ENCODE results near the gene VMAC.
"Not testable (repeated sequence)": the region's sequence is repeated elsewhere in the genome, so short reads cannot be mapped to it uniquely, and the experiment has no call there.

The VMAC gene

DNA sequence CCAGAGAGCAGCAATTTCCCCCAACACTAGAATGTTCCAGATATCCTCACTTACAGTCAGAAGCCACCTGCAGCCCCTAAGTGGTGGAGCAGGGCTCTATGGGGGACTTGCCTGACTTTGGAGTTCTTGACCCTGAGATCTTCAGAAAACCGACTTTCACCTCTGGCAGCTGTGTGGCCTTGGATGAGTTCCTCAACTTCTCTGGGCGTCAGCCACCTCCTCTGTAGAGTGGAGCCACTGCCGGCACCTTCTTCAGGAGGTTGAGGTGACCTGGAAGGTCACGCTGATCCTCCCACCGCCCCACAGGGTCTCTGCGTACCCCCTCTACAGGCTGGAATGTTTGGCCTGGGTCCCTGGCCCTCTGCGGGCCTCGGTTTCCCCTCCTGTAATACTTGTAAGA, 27.2 kb upstream of the VMAC start:
- no peak overlapping the region for H3K4me3 Mint-ChIP-seq
- H3K4me1 Mint-ChIP-seq: peaks cover 46% of the 10 kb centered on the region
- H3K27ac Mint-ChIP-seq: no peak overlapping the region
- TF ChIP-seq, protein P1, sequence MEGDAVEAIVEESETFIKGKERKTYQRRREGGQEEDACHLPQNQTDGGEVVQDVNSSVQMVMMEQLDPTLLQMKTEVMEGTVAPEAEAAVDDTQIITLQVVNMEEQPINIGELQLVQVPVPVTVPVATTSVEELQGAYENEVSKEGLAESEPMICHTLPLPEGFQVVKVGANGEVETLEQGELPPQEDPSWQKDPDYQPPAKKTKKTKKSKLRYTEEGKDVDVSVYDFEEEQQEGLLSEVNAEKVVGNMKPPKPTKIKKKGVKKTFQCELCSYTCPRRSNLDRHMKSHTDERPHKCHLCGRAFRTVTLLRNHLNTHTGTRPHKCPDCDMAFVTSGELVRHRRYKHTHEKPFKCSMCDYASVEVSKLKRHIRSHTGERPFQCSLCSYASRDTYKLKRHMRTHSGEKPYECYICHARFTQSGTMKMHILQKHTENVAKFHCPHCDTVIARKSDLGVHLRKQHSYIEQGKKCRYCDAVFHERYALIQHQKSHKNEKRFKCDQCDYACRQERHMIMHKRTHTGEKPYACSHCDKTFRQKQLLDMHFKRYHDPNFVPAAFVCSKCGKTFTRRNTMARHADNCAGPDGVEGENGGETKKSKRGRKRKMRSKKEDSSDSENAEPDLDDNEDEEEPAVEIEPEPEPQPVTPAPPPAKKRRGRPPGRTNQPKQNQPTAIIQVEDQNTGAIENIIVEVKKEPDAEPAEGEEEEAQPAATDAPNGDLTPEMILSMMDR (IDR thresholded peaks at IDR 0.05): no peak
- peaks cover 8% of the 10 kb centered on the region for H3K27me3 Mint-ChIP-seq (ENCODE audit: low read depth, poor library complexity)
- no peaks in the 10 kb centered on the region for H3K9me3 Mint-ChIP-seq
- DNase-seq: no peak
- no peaks in the 10 kb centered on the region for H3K36me3 Mint-ChIP-seq (ENCODE audit: low read depth)

DNA sequence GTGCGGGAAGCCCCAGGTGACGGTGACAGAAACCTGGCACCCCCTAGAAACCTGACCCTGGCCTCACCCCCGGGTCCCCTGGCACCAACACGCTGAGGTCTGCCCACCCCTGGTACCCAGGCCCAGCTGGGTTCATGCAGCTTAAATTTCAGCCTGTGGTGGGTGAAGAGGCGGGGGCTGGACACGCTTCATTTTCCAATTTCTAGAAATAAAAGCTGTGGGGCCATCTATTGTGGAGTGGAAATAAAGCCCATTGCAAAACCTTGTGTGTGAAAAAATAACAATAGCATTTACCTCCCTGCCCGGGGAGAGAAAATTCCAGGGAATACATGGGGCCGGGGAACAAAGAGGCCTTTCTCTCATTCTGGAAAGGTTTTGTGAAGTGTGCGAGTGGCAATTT, 26.8 kb upstream of the VMAC start:
- Mint-ChIP-seq H3K4me3 (no peak overlapping the region), H3K4me1 (peaks cover 50% of the 10 kb centered on the region), H3K27ac (no peak overlapping the region), H3K27me3 (ENCODE audit: low read depth, poor library complexity) (peaks cover 8% of the 10 kb centered on the region), H3K36me3 (ENCODE audit: low read depth) (no peaks in the 10 kb centered on the region), H3K9me3 (no peaks in the 10 kb centered on the region)
- no peak for DNase-seq
- TF ChIP-seq, protein P1 (IDR thresholded peaks at IDR 0.05): no peak

DNA sequence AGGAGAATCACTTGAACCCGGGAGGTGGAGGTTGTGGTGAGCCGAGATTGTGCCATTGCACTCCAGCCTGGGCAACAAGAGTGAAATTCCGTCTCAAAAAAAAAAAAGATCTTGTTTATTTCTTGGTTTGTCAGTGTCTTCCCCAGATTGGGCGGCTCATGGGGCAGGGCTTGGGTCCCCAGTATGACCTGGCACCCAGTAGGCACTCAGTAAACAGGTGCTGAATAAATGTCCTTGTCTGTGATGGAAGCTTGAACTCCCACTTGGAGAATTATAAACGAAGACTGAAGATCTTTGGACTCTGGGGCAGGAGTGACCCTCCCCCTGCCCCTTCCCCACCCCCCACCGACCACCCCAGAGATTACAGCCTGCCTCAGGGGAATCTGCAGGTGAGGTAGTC, 24.5 kb upstream of the VMAC start:
- peaks cover under 1% of the 10 kb centered on the region for H3K9me3 Mint-ChIP-seq
- DNase-seq: no peak
- no peaks in the 10 kb centered on the region for H3K36me3 Mint-ChIP-seq (ENCODE audit: low read depth)
- peaks cover 14% of the 10 kb centered on the region for H3K27me3 Mint-ChIP-seq (ENCODE audit: low read depth, poor library complexity)
- TF ChIP-seq, protein P1 (IDR thresholded peaks at IDR 0.05): no peak
- H3K4me1 Mint-ChIP-seq: peaks cover 56% of the 10 kb centered on the region
- no peak overlapping the region for H3K4me3 Mint-ChIP-seq
- H3K27ac Mint-ChIP-seq: no peak overlapping the region

DNA sequence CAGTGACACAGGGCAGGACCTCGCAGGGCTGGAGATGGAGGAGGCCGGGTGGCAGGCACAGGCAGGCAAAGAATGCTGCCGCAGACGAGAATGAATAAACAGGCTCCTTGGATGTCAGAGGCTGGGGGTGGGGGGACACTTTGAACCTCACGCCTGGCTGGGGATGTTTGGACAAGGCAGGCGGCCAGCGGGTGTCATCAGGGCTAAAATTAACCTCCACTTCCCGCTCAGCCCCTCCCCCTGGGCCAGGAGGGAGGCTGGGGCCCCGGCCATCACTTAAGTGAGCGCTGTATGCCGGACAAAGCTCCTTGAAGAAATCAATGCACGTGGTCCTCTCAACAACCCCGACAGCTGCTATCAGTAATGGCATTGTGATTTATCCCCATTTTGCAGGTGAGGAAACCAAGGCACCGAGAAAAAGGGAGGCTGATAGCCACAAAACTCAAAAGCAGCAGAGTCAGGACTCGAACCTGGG, 24.0 kb upstream of the VMAC start:
- no peaks in the 10 kb centered on the region for H3K36me3 Mint-ChIP-seq (ENCODE audit: low read depth)
- DNase-seq: peak; percentile 44
- TF ChIP-seq, protein P1 (IDR thresholded peaks at IDR 0.05): no peak
- H3K4me3 Mint-ChIP-seq: no peak overlapping the region
- peaks cover 17% of the 10 kb centered on the region for H3K27me3 Mint-ChIP-seq (ENCODE audit: low read depth, poor library complexity)
- H3K27ac Mint-ChIP-seq: no peak overlapping the region
- H3K4me1 Mint-ChIP-seq: peaks cover 61% of the 10 kb centered on the region
- H3K9me3 Mint-ChIP-seq: peaks cover 3% of the 10 kb centered on the region

DNA sequence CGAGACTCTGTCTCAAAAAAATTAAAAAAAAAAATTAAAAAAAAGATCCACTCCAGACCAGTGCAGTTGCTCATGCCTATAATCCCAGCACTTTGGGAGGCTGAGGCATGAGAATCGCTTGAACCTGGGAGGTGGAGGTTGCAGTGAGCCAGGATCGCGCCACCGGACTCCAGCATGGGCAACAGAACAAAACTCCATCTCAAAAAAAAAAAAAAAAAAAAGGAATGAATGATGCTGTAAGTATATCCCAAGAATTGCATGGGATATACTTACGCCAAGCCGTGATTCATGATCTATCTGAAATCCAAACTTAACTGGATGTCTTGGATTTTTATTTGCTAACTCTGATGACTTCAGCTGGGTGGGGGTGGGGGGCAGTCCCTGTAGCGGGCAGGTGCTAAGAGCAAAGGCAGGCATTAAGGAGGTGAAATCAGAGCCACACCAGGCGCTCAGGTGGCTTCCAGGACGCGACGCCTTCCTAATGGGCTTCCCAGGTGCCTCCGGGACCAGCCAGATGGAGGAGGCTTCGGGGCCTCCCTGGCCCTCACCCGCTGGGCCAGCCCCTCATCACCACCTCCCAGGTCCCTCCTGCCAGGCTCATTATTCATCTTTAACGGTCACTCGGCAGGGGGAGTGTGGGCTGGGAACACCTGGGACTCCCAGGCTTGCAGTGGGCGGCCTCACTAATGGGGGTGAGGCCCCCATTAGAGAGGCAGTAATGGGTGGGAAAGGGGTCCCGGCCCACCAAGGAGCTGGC, 23.0 kb upstream of the VMAC start:
- TF ChIP-seq, protein P1 (IDR thresholded peaks at IDR 0.05): no peak
- Mint-ChIP-seq H3K36me3 (ENCODE audit: low read depth) (no peaks in the 10 kb centered on the region), H3K9me3 (peaks cover 3% of the 10 kb centered on the region), H3K27ac (no peak overlapping the region), H3K4me1 (peaks cover 58% of the 10 kb centered on the region), H3K27me3 (ENCODE audit: low read depth, poor library complexity) (peaks cover 18% of the 10 kb centered on the region), H3K4me3 (no peak overlapping the region)
- DNase-seq: no peak

DNA sequence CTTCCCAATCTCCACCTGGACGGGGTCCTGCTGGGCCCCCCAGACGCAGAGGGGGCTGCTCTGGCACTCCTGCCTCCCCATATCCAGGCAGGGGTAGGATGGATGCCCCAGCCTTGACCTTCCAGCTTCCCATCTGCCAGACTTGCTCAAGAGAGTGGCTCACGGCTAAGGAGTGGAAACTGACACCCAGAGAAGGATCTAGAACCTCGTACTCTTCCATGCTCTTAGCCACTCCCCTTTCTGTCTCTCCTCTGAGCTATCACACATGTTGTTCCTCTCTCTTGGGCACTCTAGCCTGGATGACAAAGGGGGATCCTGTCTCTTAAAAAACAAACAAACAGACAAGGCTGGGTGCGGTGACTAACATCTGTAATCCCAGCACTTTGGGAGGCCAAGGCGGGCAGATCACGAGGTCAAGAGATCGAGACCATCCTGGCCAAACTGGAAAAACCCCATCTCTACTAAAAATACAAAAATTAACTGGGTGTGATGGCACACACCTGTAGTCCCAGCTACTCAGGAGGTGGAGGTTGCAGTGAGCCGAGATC, 22.2 kb upstream of the VMAC start:
- H3K27ac Mint-ChIP-seq: no peak overlapping the region

DNA sequence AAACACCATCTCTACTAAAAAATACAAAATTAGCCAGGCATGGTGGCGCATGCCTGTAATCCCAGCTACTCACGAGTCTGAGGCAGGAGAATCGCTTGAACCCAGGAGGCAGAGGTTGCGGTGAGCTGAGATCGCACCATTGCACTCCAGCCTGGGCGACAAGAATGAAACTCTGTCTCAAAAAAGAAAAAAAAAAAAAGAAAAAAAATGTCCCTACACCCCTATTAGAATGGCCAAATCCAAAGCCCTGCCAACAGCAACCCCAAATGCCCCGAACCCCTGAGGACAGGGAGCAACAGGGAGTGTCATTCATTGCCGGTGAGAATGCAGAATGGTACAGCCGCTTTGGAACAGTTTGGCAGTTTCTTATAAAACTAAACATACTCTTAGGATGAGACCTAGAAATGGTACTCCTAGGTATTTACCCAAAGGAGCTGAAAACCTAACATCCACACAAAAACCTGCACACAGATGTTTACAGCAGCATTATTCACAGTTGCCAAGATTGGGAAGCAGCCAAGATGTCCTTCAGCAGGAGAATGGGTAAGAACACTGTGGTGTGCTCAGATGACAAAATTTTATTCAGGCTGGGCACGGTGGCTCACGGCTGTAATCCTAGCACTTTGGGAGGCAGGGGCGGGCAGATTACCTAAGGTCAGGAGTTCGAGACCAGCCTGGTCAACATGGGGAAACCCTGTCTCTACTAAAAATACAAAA, 21.4 kb upstream of the VMAC start:
- not testable (repeated sequence) for H3K4me3 Mint-ChIP-seq; H3K36me3 Mint-ChIP-seq (ENCODE audit: low read depth); H3K9me3 Mint-ChIP-seq; H3K27ac Mint-ChIP-seq; DNase-seq
- H3K27me3 Mint-ChIP-seq (ENCODE audit: low read depth, poor library complexity): peaks cover 20% of the 10 kb centered on the region
- peaks cover 48% of the 10 kb centered on the region for H3K4me1 Mint-ChIP-seq

More for the DNA sequence above, 22.2 kb upstream of the VMAC start:
- H3K27me3 Mint-ChIP-seq (ENCODE audit: low read depth, poor library complexity): peaks cover 20% of the 10 kb centered on the region
- TF ChIP-seq, protein P1 (IDR thresholded peaks at IDR 0.05): no peak
- no peak for DNase-seq
- no peak overlapping the region for H3K4me3 Mint-ChIP-seq
- H3K36me3 Mint-ChIP-seq (ENCODE audit: low read depth): no peaks in the 10 kb centered on the region
- peaks cover 3% of the 10 kb centered on the region for H3K9me3 Mint-ChIP-seq
- H3K4me1 Mint-ChIP-seq: peaks cover 56% of the 10 kb centered on the region
